H1 (cell line): ENCODE measurements around the gene MLN. TPM values are rescaled to one million over a fixed set of nuclear protein-coding genes. Genes with fewer than 3 reads are reported as not detected.

Source experiments
- CTCF ChIA-PET: fragments of 300-600 bp; sonication (Branson Sonifier 250); formaldehyde crosslinking; loops from one replicate; lab custom pipeline; 2021; ENCODE audit not compliant: partially characterized antibody; lab: Charles Lee
- POLR2A ChIA-PET: fragments of 300-600 bp; sonication (Branson Sonifier 250); formaldehyde crosslinking; loops from one replicate; lab custom pipeline; 2021; ENCODE audit warnings: inconsistent platforms; ENCODE audit not compliant: partially characterized antibody; lab: Charles Lee
- DNase-seq, 2 experiments: peaks; one replicate each; pipeline versions ENCODE4 v3.0.0 to v3.0.0-alpha.2; 2010 to 2022; ENCODE audit warnings: low spot score in 2 of 2, low read depth in 1 of 2, mixed read lengths in 1 of 2
- FAIRE-seq: peaks from 2 replicates; lab custom pipeline; 2011; peaks lifted over from hg19 to GRCh38; lab: Jason Lieb, UNC
- H2AFZ ChIP-seq: 2 replicates; pipeline ENCODE4 v1.8.1; 2012; ENCODE audit warnings: low read length, inconsistent platforms
- H2AK5ac ChIP-seq: 2 replicates; pipeline ENCODE4 v1.6.1; 2013; ENCODE audit warnings: low read depth, low read length
- H2BK120ac ChIP-seq: replicated peaks from 2 replicates; pipeline ENCODE3; 2013; ENCODE audit warnings: low read depth, low read length, inconsistent platforms
- H2BK12ac ChIP-seq: 2 replicates; pipeline ENCODE4 v1.6.1; 2013; ENCODE audit warnings: low read depth, low read length
- H2BK15ac ChIP-seq: 2 replicates; pipeline ENCODE4 v1.6.1; 2013; ENCODE audit warnings: low read length
- H2BK20ac ChIP-seq: 2 replicates; pipeline ENCODE4 v1.6.1; 2013; ENCODE audit warnings: low read length
- H2BK5ac ChIP-seq: 2 replicates; pipeline ENCODE4 v1.6.1; 2013; ENCODE audit warnings: low read depth, low read length
- H3K14ac ChIP-seq: 2 replicates; pipeline ENCODE4 v1.6.1; 2013; ENCODE audit warnings: inconsistent platforms; ENCODE audit not compliant: insufficient read length
- H3K18ac ChIP-seq: 2 replicates; pipeline ENCODE4 v1.6.1; 2013; ENCODE audit warnings: low read length; ENCODE audit errors: extremely low read depth
- H3K23ac ChIP-seq: 2 replicates; pipeline ENCODE4 v1.6.1; 2013; ENCODE audit warnings: inconsistent platforms; ENCODE audit not compliant: insufficient read length
- H3K23me2 ChIP-seq: 2 replicates; pipeline ENCODE4 v1.6.1; 2013; ENCODE audit warnings: low read depth, low read length
- H3K27ac ChIP-seq: 2 replicates; pipeline ENCODE4 v1.6.1; 2011; ENCODE audit warnings: low read depth, low read length, inconsistent platforms
- H3K27me3 ChIP-seq, 4 experiments: replicated peaks in 1 of 4; 1 replicate in 1 of 4; 2 replicates in 3 of 4; pipeline versions ENCODE4 v1.6.1 to v1.8.1; 2011 to 2013; ENCODE audit warnings: low read length in 3 of 4, mild to moderate bottlenecking in 3 of 4, inconsistent platforms in 2 of 4, mixed read lengths in 2 of 4, moderate library complexity in 1 of 4; ENCODE audit not compliant: control insufficient read depth in 3 of 4, insufficient read depth in 3 of 4; ENCODE audit errors: extremely low read depth in 1 of 4
- H3K36me3 ChIP-seq, 4 experiments: 2 replicates each; pipeline versions ENCODE4 v1.6.1 to v1.8.1; 2011 to 2013; ENCODE audit warnings: mild to moderate bottlenecking in 4 of 4, low read length in 3 of 4, moderate library complexity in 2 of 4, control low read depth in 1 of 4, inconsistent platforms in 1 of 4; ENCODE audit not compliant: insufficient read depth in 4 of 4, control insufficient read depth in 2 of 4
- H3K4ac ChIP-seq: replicated peaks from 2 replicates; pipeline ENCODE3; 2013; ENCODE audit warnings: low read length, low read depth, mixed read lengths, inconsistent platforms; ENCODE audit not compliant: insufficient read length
- H3K4me1 ChIP-seq, 4 experiments: replicated peaks in 1 of 4; 1 replicate in 1 of 4; 2 replicates in 3 of 4; pipeline versions ENCODE4 v1.6.1 to v1.8.1; 2011 to 2013; ENCODE audit warnings: low read length in 3 of 4, inconsistent platforms in 2 of 4, mixed read lengths in 1 of 4; ENCODE audit not compliant: insufficient read depth in 4 of 4, control insufficient read depth in 3 of 4
- H3K4me2 ChIP-seq, 2 experiments: 2 replicates each; pipeline versions ENCODE4 v1.6.1 to v1.8.1; 2011 to 2013; ENCODE audit warnings: low read depth in 2 of 2, low read length in 2 of 2, control low read depth in 1 of 2, inconsistent platforms in 1 of 2, mild to moderate bottlenecking in 1 of 2; ENCODE audit not compliant: insufficient read depth in 1 of 2
- H3K4me3 ChIP-seq, 4 experiments: fragments of 200-600, 300-600 bp in 1 of 4; sonication (generic), shearing (Covaris generic), sonication (Bioruptor Twin) in 1 of 4; 2 replicates each; pipeline versions ENCODE4 v1.5.1 to v1.8.1; 2011 to 2016; ENCODE audit warnings: low read length in 4 of 4, low read depth in 3 of 4, control low read depth in 2 of 4, inconsistent platforms in 2 of 4, mild to moderate bottlenecking in 2 of 4, mixed read lengths in 1 of 4, moderate library complexity in 1 of 4; ENCODE audit not compliant: insufficient read depth in 2 of 4; ENCODE audit errors: extremely low read depth in 1 of 4
- H3K56ac ChIP-seq: replicated peaks from 2 replicates; pipeline ENCODE3; 2013; ENCODE audit warnings: low read depth, mild to moderate bottlenecking, mixed read lengths, low read length, inconsistent platforms; ENCODE audit not compliant: insufficient read length
- H3K79me1 ChIP-seq: 2 replicates; pipeline ENCODE4 v1.6.1; 2013; ENCODE audit warnings: low read depth, low read length, control low read depth
- H3K79me2 ChIP-seq, 2 experiments: 2 replicates each; pipeline versions ENCODE4 v1.6.1 to v1.8.1; 2012 to 2013; ENCODE audit warnings: low read length in 2 of 2, mild to moderate bottlenecking in 2 of 2, inconsistent platforms in 1 of 2; ENCODE audit not compliant: insufficient read depth in 2 of 2, control insufficient read depth in 1 of 2
- H3K9ac ChIP-seq, 4 experiments: replicated peaks in 1 of 4; 1 replicate in 1 of 4; 2 replicates in 3 of 4; pipeline versions ENCODE4 v1.6.1 to v1.8.1; 2011 to 2013; ENCODE audit warnings: low read depth in 3 of 4, low read length in 3 of 4, control low read depth in 2 of 4, mild to moderate bottlenecking in 2 of 4, moderate library complexity in 2 of 4, inconsistent platforms in 1 of 4; ENCODE audit errors: extremely low read depth in 1 of 4
- H3K9me3 ChIP-seq, 2 experiments: 2 replicates each; pipeline versions ENCODE4 v1.6.1 to v1.8.1; 2012 to 2013; ENCODE audit warnings: mild to moderate bottlenecking in 2 of 2, moderate library complexity in 2 of 2, control low read depth in 1 of 2, inconsistent platforms in 1 of 2, low read depth in 1 of 2, low read length in 1 of 2, mixed read lengths in 1 of 2; ENCODE audit not compliant: insufficient read depth in 2 of 2
- H4K20me1 ChIP-seq, 2 experiments: replicated peaks in 1 of 2; 2 replicates each; pipeline versions ENCODE3 to v1.8.1; 2011 to 2013; ENCODE audit warnings: inconsistent platforms in 2 of 2, low read length in 2 of 2, mild to moderate bottlenecking in 1 of 2; ENCODE audit not compliant: insufficient read depth in 2 of 2, control insufficient read depth in 1 of 2
- H4K5ac ChIP-seq: 2 replicates; pipeline ENCODE4 v1.6.1; 2013; ENCODE audit warnings: low read length, low read depth, mixed read lengths, inconsistent platforms; ENCODE audit not compliant: insufficient read length
- H4K8ac ChIP-seq: 2 replicates; pipeline ENCODE4 v1.8.0; 2013; ENCODE audit warnings: mild to moderate bottlenecking, moderate library complexity, low read length, inconsistent platforms; ENCODE audit not compliant: insufficient read depth; ENCODE audit errors: extremely low read depth
- H4K91ac ChIP-seq: replicated peaks from 2 replicates; pipeline ENCODE3; 2013; ENCODE audit warnings: low read length, mixed read lengths, inconsistent platforms; ENCODE audit not compliant: insufficient read length
- CHD1 ChIP-seq: IDR thresholded peaks from 2 replicates; pipeline ENCODE4 v1.6.1; 2012; ENCODE audit warnings: low read depth, low read length, improper control_type of control experiment
- CTBP2 ChIP-seq: IDR thresholded peaks from 2 replicates; pipeline ENCODE4 v1.7.0; 2011; ENCODE audit warnings: borderline replicate concordance, mild to moderate bottlenecking, moderate library complexity, mixed read lengths, low read length; ENCODE audit not compliant: insufficient read depth, insufficient read length
- EP300 ChIP-seq, 2 experiments: IDR thresholded peaks; 1 replicate in 1 of 2; 2 replicates in 1 of 2; pipeline ENCODE4 v1.6.1; 2011 to 2012; ENCODE audit warnings: low read depth in 2 of 2, low read length in 2 of 2, mild to moderate bottlenecking in 2 of 2, borderline replicate concordance in 1 of 2, inconsistent platforms in 1 of 2, moderate library complexity in 1 of 2
- GABPA ChIP-seq: IDR thresholded peaks from 2 replicates; pipeline ENCODE4 v1.6.1; 2011; ENCODE audit warnings: mild to moderate bottlenecking, low read length, moderate library complexity, borderline replicate concordance; ENCODE audit not compliant: insufficient read depth
- GTF2F1 ChIP-seq: IDR thresholded peaks from 2 replicates; pipeline ENCODE4 v1.6.1; 2012; ENCODE audit warnings: low read depth, low read length, improper control_type of control experiment, borderline replicate concordance
- JUN ChIP-seq: IDR thresholded peaks from 2 replicates; pipeline ENCODE4 v1.6.1; 2011; ENCODE audit warnings: low read depth, mild to moderate bottlenecking, improper control_type of control experiment, low read length
- KDM1A ChIP-seq: fragments of 200-600, 300-600 bp; sonication (generic); IDR thresholded peaks from 2 replicates; pipeline ENCODE4 v1.7.1; 2016; ENCODE audit warnings: mild to moderate bottlenecking, low read length, borderline replicate concordance
- KDM4A ChIP-seq: IDR thresholded peaks from one replicate; pipeline ENCODE4 v1.7.1; 2012; ENCODE audit warnings: low read depth, mild to moderate bottlenecking, moderate library complexity, low read length, inconsistent platforms; ENCODE audit not compliant: severe bottlenecking
- KDM5A ChIP-seq: fragments of 200-600 bp; IDR thresholded peaks from 2 replicates; pipeline ENCODE4 v1.7.1; 2012; ENCODE audit warnings: mild to moderate bottlenecking, low read length, inconsistent platforms, mixed read lengths
- POLR2A ChIP-seq, 2 experiments: IDR thresholded peaks; 1 replicate in 1 of 2; 2 replicates in 1 of 2; pipeline ENCODE4 v1.6.1; 2011; ENCODE audit warnings: low read depth in 2 of 2, low read length in 2 of 2, mild to moderate bottlenecking in 2 of 2; ENCODE audit errors: control extremely low read depth in 1 of 2
- SIX5 ChIP-seq: IDR thresholded peaks from 2 replicates; pipeline ENCODE4 v1.6.1; 2011; ENCODE audit warnings: mild to moderate bottlenecking, low read depth, low read length
- WGBS, 2 experiments: shearing (Covaris generic) in 1 of 2; methylation state at CpG; one replicate each; pipeline versions ENCODE4 v1.1.6 to v1.1.7; 2013 to 2015; ENCODE audit warnings: low lambda C conversion rate in 2 of 2, mixed read lengths in 2 of 2, inconsistent platforms in 1 of 2, low coverage in 1 of 2, missing lambda C conversion rate in 1 of 2; ENCODE audit not compliant: insufficient replicate concordance in 2 of 2, insufficient coverage in 1 of 2, insufficient read length in 1 of 2; ENCODE audit errors: extremely low coverage in 1 of 2, missing lambda C conversion rate in 1 of 2; 5-methylcytosine and 5-hydroxymethylcytosine counted together
- polyA plus RNA-seq, 7 experiments: library from polyadenylated mRNA; depleted of rRNA in 3 of 7; stranded (reverse) in 5 of 7; unstranded in 2 of 7; fragments of >200 nt in 5 of 7; fragments of 200-250 nt in 2 of 7; gene quantifications; 1 replicate in 5 of 7; 2 replicates in 1 of 7; 4 replicates in 1 of 7; pipeline versions ENCODE4 v1.2.1 to v1.2.3, GENCODE V29; 2011 to 2013; ENCODE audit warnings: missing spikeins in 2 of 7, mixed read lengths in 2 of 7
- total RNA-seq: library from RNA; stranded (reverse); fragmentation: NEBNext Ultra II Directional; extraction: Animal tissue kit (Norgen Biotek cat#: 25700); gene quantifications from 2 replicates; pipeline ENCODE4 v1.2.1, GENCODE V29; 2021
- TF ChIP-seq, protein P1 (sequence below): IDR thresholded peaks from 2 replicates; pipeline ENCODE4 v1.6.1; 2012; ENCODE audit warnings: inconsistent platforms

Gene MLN
- total and polyA plus RNA-seq, 2 of the 8 experiments (the other 6 are each of a cell fraction or from before 2014, with no cell fraction given) = not detected

GRCh38 chr6:33833599-33833998, 29.8 kb upstream of the MLN start:
- Histone ChIP-seq H3K27ac (no peak overlapping the region), H3K4me2 (no peak overlapping the region), H4K8ac (no peak overlapping the region; the same call in 1 of the 2 replicates), H4K5ac (no peak overlapping the region), H4K91ac (no peak overlapping the region), H3K23me2 (no peaks in the 10 kb centered on the region), H3K9me3 (peaks cover 12 to 15% of the 10 kb centered on the region in 2 experiments), H2BK5ac (no peak overlapping the region), H3K4ac (no peak overlapping the region), H4K20me1 (no peaks in the 10 kb centered on the region), H3K56ac (no peak overlapping the region), H3K27me3 (no peaks in the 10 kb centered on the region), H3K79me2 (no peaks in the 10 kb centered on the region), H3K9ac (no peak overlapping the region), H3K14ac (no peak overlapping the region), H2AK5ac (no peak overlapping the region), H2AFZ (no peak overlapping the region), H2BK120ac (no peak overlapping the region), H3K18ac (no peak overlapping the region), H2BK20ac (0 out of 2 replicates have a peak overlapping the region, but pooled peaks have one; percentile 48), H3K4me1 (peaks cover 0 to 18% (median 10%) of the 10 kb centered on the region in 4 experiments; a peak in 6 of 7 replicates), H2BK15ac (no peak overlapping the region), H3K79me1 (no peaks in the 10 kb centered on the region), H2BK12ac (no peak overlapping the region), H3K23ac (no peak overlapping the region), H3K4me3 (no peak overlapping the region), H3K36me3 (no peaks in the 10 kb centered on the region)
- POLR2A ChIA-PET = no interaction called here
- CTCF ChIA-PET = interaction anchor here (0.7 to 1.3 kb wide), 3 partner anchors 9 to 200 kb away, joined by 3 to 5 read pairs (median 3); no protein-coding TSS in a partner anchor
- 91% methylated on average over 6 of the region's 6 CpGs; no CpG with 5 or more reads in 1 of the 2 experiments for WGBS, 2 experiments
- DNase-seq = no peak
- TF ChIP-seq SIX5 (no peak), CTBP2 (no peak), POLR2A (IDR thresholded peaks at IDR 0.05; ENCODE audit: control extremely low read depth in 1 of 2, low read depth in 2 of 2, low read length in 2 of 2) (no peak), GTF2F1 (no peak), KDM1A (no peak), KDM5A (no peak), EP300 (IDR thresholded peaks at IDR 0.05; ENCODE audit: borderline replicate concordance in 1 of 2, low read depth in 2 of 2, low read length in 2 of 2) (no peak), CHD1 (no peak), JUN (no peak), GABPA (no peak), KDM4A (no peak)
- TF ChIP-seq, protein P1, sequence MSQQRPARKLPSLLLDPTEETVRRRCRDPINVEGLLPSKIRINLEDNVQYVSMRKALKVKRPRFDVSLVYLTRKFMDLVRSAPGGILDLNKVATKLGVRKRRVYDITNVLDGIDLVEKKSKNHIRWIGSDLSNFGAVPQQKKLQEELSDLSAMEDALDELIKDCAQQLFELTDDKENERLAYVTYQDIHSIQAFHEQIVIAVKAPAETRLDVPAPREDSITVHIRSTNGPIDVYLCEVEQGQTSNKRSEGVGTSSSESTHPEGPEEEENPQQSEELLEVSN = no peak
- FAIRE-seq = no peak
